PC-3 (cell line): ENCODE data around the gene TRIP11. TPM values are rescaled to one million over a fixed set of nuclear protein-coding genes. Genes with fewer than 3 reads are reported as not detected.

Experiments used
- ATAC-seq: fragments of 200-7000 bp; cut with Tn5 transposase; 2 replicates; pipeline ENCODE4 v1.9.1; 2020; ENCODE audit warnings: mild to moderate bottlenecking, moderate library complexity
- BruUV-seq: library from RNA; stranded (reverse); fragments of 400-500 nt; replicated peaks from 2 replicates; lab custom pipeline; 2021; lab: Mats Ljungman, UMichigan
- CTCF ChIA-PET: fragments of 300-600 bp; sonication (Branson Sonifier 250); formaldehyde crosslinking; loops from one replicate; lab custom pipeline; 2022; ENCODE audit warnings: antibody characterized with exemption; lab: Charles Lee
- POLR2A ChIA-PET: fragments of 300-600 bp; sonication (Branson Sonifier 250); formaldehyde crosslinking; loops from one replicate; lab custom pipeline; 2022; ENCODE audit warnings: antibody characterized with exemption; ENCODE audit not compliant: unreplicated experiment; lab: Charles Lee
- DNase-seq: peaks from one replicate; pipeline ENCODE4 v3.0.0-alpha.2; 2015
- H2AFZ ChIP-seq: fragments of 300-600 bp; sonication (generic); 2 replicates; pipeline ENCODE4 v1.6.0; 2016; ENCODE audit warnings: antibody characterized with exemption, low read length
- H3F3A ChIP-seq: fragments of 300-600 bp; sonication (generic); one replicate; pipeline ENCODE4 v1.6.0; 2017; ENCODE audit warnings: antibody characterized with exemption, low read length, control low read depth, mild to moderate bottlenecking; ENCODE audit not compliant: unreplicated experiment
- H3K27ac ChIP-seq: fragments of 300-600 bp; sonication (generic); 2 replicates; pipeline ENCODE4 v1.5.1; 2016; ENCODE audit warnings: mild to moderate bottlenecking, low read length
- H3K27me3 ChIP-seq: fragments of 300-600 bp; sonication (generic); 2 replicates; pipeline ENCODE4 v1.6.1; 2016; ENCODE audit warnings: low read length, mixed read lengths
- H3K36me3 ChIP-seq: fragments of 300-600 bp; sonication (generic); 2 replicates; pipeline ENCODE4 v1.6.1; 2016; ENCODE audit warnings: low read depth, mixed run types, low read length, mixed read lengths
- H3K4me1 ChIP-seq: fragments of 300-600 bp; sonication (generic); 2 replicates; pipeline ENCODE4 v1.5.1; 2016; ENCODE audit warnings: low read length; ENCODE audit not compliant: insufficient read depth
- H3K4me2 ChIP-seq: fragments of 300-600 bp; sonication (generic); 2 replicates; pipeline ENCODE4 v1.6.0; 2016; ENCODE audit warnings: low read length
- H3K4me3 ChIP-seq: fragments of 300-600 bp; sonication (generic); 2 replicates; pipeline ENCODE4 v1.5.1; 2016; ENCODE audit warnings: mild to moderate bottlenecking, low read length, mixed read lengths
- H3K79me2 ChIP-seq: fragments of 300-600 bp; sonication (generic); 2 replicates; pipeline ENCODE4 v1.6.1; 2017; ENCODE audit warnings: low read length, mixed read lengths
- H3K9ac ChIP-seq: fragments of 300-600 bp; sonication (generic); 2 replicates; pipeline ENCODE4 v1.6.0; 2016; ENCODE audit warnings: mild to moderate bottlenecking, low read length
- H3K9me2 ChIP-seq: fragments of 300-600 bp; sonication (generic); replicated peaks from 2 replicates; pipeline ENCODE4 v1.6.1; 2016; ENCODE audit warnings: mixed run types, low read length, mixed read lengths
- H3K9me3 ChIP-seq: fragments of 300-600 bp; sonication (generic); 2 replicates; pipeline ENCODE4 v1.6.1; 2016; ENCODE audit warnings: low read length, mixed read lengths
- H4K20me1 ChIP-seq: fragments of 300-600 bp; sonication (generic); 2 replicates; pipeline ENCODE4 v1.6.1; 2016; ENCODE audit warnings: low read length, mixed read lengths
- EZH2 ChIP-seq: fragments of 300-600 bp; sonication (generic); IDR thresholded peaks from one replicate; pipeline ENCODE4 v1.6.1; 2017; ENCODE audit warnings: antibody characterized with exemption, mild to moderate bottlenecking, low read length; ENCODE audit not compliant: unreplicated experiment
- EZH2phosphoT487 ChIP-seq: fragments of 300-600 bp; sonication (generic); IDR thresholded peaks from 2 replicates; pipeline ENCODE4 v1.6.1; 2018; ENCODE audit warnings: mild to moderate bottlenecking, antibody characterized with exemption, low read length, borderline replicate concordance
- intact Hi-C: fragments of 100-400 bp; cut with micrococcal nuclease; formaldehyde crosslinking; loops from 2 replicates; pipeline ENCODE4 v1.9.0; 2023
- total RNA-seq: library from RNA; depleted of rRNA; stranded (reverse); fragments of >200 nt; gene quantifications from 2 replicates; pipeline ENCODE4 v1.2.3, GENCODE V29; 2014
- TF ChIP-seq, protein P1 (sequence below): fragments of 300-600 bp; sonication (generic); conservative IDR thresholded peaks from 2 replicates; pipeline ENCODE4 v1.5.1; 2017; ENCODE audit warnings: antibody characterized with exemption, low read depth, mild to moderate bottlenecking, low read length

The TRIP11 gene
- total RNA-seq, 1 experiment from 2014 or later, result 14.3 TPM

DNA sequence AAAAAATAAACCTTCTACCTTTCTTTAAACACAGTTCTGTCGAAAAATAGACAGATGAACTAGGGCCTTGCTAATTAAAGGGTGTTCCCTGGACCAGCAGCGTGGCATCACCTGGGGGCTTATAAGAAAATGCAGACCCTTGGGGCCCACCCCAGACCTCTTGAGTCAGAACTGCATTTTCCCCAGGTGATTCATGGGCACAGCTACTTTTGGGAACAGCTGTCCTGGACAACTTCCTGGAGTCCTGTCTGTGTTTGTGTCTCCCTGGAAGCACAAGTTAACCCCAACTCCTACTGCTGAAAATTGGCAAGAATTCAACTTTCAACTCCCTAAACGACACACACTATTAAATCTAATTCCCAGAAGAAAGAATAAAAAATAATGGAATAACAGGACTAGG lies 110.2 kb downstream of the TRIP11 start:
- no peak overlapping the region for H2AFZ ChIP-seq
- intact Hi-C loops, result no loop called here
- H3K36me3 ChIP-seq, result no peaks in the 10 kb centered on the region
- no peak for ATAC-seq
- H3K4me1 ChIP-seq, result no peaks in the 10 kb centered on the region
- BruUV-seq, result no TSS peak
- CTCF ChIA-PET, result no interaction called here
- no peaks in the 10 kb centered on the region for H3K9me3 ChIP-seq
- POLR2A ChIA-PET, result no interaction called here
- no peak for DNase-seq
- H3F3A ChIP-seq, result no peaks in the 10 kb centered on the region
- no peak overlapping the region for H3K27ac ChIP-seq
- no peak overlapping the region for H3K4me2 ChIP-seq
- peaks cover 6% of the 10 kb centered on the region; the same call in 1 of the 2 replicates for H3K27me3 ChIP-seq
- TF ChIP-seq EZH2, result no peak
- TF ChIP-seq, protein P1, sequence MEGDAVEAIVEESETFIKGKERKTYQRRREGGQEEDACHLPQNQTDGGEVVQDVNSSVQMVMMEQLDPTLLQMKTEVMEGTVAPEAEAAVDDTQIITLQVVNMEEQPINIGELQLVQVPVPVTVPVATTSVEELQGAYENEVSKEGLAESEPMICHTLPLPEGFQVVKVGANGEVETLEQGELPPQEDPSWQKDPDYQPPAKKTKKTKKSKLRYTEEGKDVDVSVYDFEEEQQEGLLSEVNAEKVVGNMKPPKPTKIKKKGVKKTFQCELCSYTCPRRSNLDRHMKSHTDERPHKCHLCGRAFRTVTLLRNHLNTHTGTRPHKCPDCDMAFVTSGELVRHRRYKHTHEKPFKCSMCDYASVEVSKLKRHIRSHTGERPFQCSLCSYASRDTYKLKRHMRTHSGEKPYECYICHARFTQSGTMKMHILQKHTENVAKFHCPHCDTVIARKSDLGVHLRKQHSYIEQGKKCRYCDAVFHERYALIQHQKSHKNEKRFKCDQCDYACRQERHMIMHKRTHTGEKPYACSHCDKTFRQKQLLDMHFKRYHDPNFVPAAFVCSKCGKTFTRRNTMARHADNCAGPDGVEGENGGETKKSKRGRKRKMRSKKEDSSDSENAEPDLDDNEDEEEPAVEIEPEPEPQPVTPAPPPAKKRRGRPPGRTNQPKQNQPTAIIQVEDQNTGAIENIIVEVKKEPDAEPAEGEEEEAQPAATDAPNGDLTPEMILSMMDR, result no peak
- TF ChIP-seq EZH2phosphoT487, result no peak
- H3K9me2 ChIP-seq, result no peaks in the 10 kb centered on the region
- H3K9ac ChIP-seq, result no peak overlapping the region
- no peak overlapping the region for H3K4me3 ChIP-seq
- no peaks in the 10 kb centered on the region for H4K20me1 ChIP-seq
- H3K79me2 ChIP-seq, result no peaks in the 10 kb centered on the region

DNA sequence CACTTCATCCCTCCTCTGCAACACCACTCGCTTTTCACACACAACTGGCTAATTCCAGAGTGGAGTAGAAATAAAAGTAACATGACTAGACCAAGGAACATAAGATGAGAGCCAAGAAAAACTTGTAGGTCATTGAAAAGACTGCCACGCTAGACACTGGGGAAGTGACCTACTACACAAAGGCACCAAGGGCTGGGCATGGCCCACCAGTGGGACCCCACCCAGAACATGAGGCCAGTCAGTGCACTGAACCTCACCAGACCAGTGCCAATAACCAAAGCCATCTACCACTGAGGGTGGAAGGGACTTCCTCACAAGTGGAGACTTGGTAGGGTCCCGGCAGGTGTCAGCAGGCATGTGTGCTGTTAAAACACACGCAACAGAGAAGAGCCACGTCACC lies 112.1 kb downstream of the TRIP11 start:
- CTCF ChIA-PET, result no interaction called here

DNA sequence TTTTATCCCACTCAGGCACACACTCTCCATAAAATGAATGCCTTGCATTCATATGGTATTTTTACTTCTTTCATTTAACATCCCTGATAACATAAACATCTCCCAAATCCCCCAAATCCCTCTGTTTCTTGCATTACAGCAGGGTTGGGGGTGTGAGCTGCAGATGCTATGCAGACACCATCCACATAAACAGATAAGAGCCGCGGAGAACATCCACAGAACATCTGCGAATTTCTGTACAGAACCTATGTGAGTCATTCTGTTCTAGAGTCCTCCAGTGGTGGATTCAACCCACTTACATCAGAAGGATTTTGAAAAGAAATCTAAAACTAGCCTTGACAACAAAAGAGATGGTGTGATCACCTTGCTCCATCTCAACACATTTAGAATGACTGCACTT lies 112.7 kb downstream of the TRIP11 start:
- DNase-seq, result no peak
- no peak overlapping the region for H3K4me3 ChIP-seq
- H3F3A ChIP-seq, result no peaks in the 10 kb centered on the region
- TF ChIP-seq EZH2phosphoT487 (no peak), EZH2 (no peak)
- TF ChIP-seq, protein P1, result no peak
- no peaks in the 10 kb centered on the region for H3K9me3 ChIP-seq
- H3K4me2 ChIP-seq, result no peak overlapping the region
- H3K9me2 ChIP-seq, result no peaks in the 10 kb centered on the region
- intact Hi-C loops, result no loop called here
- H3K27ac ChIP-seq, result no peak overlapping the region
- no peak for ATAC-seq
- no peaks in the 10 kb centered on the region for H3K36me3 ChIP-seq
- H3K9ac ChIP-seq, result no peak overlapping the region
- no TSS peak for BruUV-seq
- H4K20me1 ChIP-seq, result no peaks in the 10 kb centered on the region
- CTCF ChIA-PET, result no interaction called here
- H3K27me3 ChIP-seq, result 0 out of 2 replicates have a peak, but pooled peaks cover 3% of the 10 kb centered on the region
- H2AFZ ChIP-seq, result no peak overlapping the region
- H3K79me2 ChIP-seq, result no peaks in the 10 kb centered on the region
- POLR2A ChIA-PET, result no interaction called here
- H3K4me1 ChIP-seq, result no peaks in the 10 kb centered on the region

More for the DNA sequence above, 112.1 kb downstream of the TRIP11 start:
- no peak overlapping the region for H3K4me2 ChIP-seq
- no peak overlapping the region for H3K27ac ChIP-seq
- no peaks in the 10 kb centered on the region for H4K20me1 ChIP-seq
- H3K9ac ChIP-seq, result no peak overlapping the region
- POLR2A ChIA-PET, result no interaction called here
- H3K4me3 ChIP-seq, result no peak overlapping the region
- ATAC-seq (no peak), DNase-seq (no peak)
- no peaks in the 10 kb centered on the region for H3K4me1 ChIP-seq
- H3K9me3 ChIP-seq, result no peaks in the 10 kb centered on the region
- BruUV-seq, result no TSS peak
- no peak for TF ChIP-seq EZH2
- no peak for TF ChIP-seq EZH2phosphoT487
- TF ChIP-seq, protein P1, result no peak
- 0 out of 2 replicates have a peak, but pooled peaks cover 3% of the 10 kb centered on the region for H3K27me3 ChIP-seq
- H2AFZ ChIP-seq, result no peak overlapping the region
- H3F3A ChIP-seq, result no peaks in the 10 kb centered on the region
- H3K9me2 ChIP-seq, result no peaks in the 10 kb centered on the region
- H3K79me2 ChIP-seq, result no peaks in the 10 kb centered on the region
- intact Hi-C loops, result no loop called here
- H3K36me3 ChIP-seq, result no peaks in the 10 kb centered on the region
